ENCODE data around the gene TCOF1.

TCOF1 gene

DNA sequence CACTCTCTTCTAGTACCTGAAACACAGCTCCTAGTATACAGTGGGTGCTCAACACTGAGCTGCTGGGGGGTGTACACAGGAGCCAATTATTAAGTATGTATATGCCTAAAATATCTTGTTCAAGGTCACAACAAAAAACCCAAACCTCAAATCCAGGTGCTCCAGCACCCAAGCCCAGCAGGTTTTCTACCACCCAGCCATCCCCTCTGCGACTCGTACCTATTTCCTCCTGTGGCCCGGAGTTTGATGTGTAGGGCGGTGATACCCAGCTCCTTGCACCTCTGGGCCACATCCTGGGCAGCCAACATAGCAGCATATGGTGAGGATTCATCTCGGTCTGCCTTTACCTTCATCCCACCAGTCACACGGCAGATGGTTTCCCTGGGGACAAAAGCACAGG, 89.1 kb downstream of the TCOF1 start:
- H3K4me3 ChIP-seq (ENCODE audit: low read depth, low read length): no peak overlapping the region
- H3K36me3 ChIP-seq (ENCODE audit: control insufficient read depth, insufficient read depth, low read length): peaks cover 58% of the 10 kb centered on the region
- H3K9ac ChIP-seq (ENCODE audit: low read depth, low read length): no peak overlapping the region
- peaks cover 13% of the 10 kb centered on the region for H3K4me1 ChIP-seq (ENCODE audit: control insufficient read depth, insufficient read depth, low read length)
- H3K27me3 ChIP-seq (ENCODE audit: control insufficient read depth, insufficient read depth, low read length): no peaks in the 10 kb centered on the region
- no peaks in the 10 kb centered on the region for H3K9me3 ChIP-seq (ENCODE audit: control insufficient read depth, insufficient read depth, low read length)

DNA sequence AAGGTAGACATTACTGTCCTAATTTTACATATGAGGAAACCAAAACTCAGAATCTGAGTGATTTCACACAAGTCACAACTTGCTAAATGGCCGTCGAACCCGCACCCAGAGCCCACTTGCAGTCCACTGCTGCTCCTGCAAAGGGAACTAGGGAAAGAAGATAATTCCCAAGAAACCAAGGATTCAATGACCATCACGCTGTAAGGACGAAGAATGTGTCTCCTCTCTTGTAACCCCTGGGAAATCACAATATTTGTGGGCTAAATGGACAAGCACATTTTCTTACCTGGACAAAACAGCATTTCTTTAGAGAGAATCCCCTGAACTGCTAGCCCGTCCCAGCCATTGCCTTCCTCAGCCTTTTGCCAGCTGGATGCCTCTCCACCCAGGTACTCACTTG, 89.7 kb downstream of the TCOF1 start:
- Histone ChIP-seq H3K4me3 (ENCODE audit: low read depth, low read length) (no peak overlapping the region), H3K4me1 (ENCODE audit: control insufficient read depth, insufficient read depth, low read length) (peaks cover 10% of the 10 kb centered on the region), H3K36me3 (ENCODE audit: control insufficient read depth, insufficient read depth, low read length) (peaks cover 58% of the 10 kb centered on the region), H3K27me3 (ENCODE audit: control insufficient read depth, insufficient read depth, low read length) (no peaks in the 10 kb centered on the region), H3K9ac (ENCODE audit: low read depth, low read length) (peak overlapping the region; percentile 100), H3K9me3 (ENCODE audit: control insufficient read depth, insufficient read depth, low read length) (no peaks in the 10 kb centered on the region)

DNA sequence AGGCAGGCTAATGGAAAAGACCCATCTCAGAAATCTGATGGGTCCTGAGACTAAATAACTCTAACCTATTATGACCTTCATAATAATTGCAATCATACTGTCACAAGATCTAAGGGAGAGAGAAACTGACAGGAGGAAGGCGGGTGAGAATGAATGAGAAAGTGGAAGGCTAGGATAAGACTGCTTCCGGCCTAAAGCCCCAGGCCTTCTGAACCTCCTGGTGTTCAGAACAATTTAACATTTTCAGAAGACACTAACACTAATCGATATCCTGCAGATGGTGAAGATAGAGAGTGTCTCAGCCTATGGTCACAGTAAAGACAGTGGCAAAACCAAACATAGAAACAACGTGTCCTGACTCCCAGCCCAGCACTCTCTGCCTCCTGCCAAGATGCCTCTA, 90.8 kb downstream of the TCOF1 start:
- no peaks in the 10 kb centered on the region for H3K27me3 ChIP-seq (ENCODE audit: control insufficient read depth, insufficient read depth, low read length)
- peaks cover 58% of the 10 kb centered on the region for H3K36me3 ChIP-seq (ENCODE audit: control insufficient read depth, insufficient read depth, low read length)
- H3K9me3 ChIP-seq (ENCODE audit: control insufficient read depth, insufficient read depth, low read length): no peaks in the 10 kb centered on the region
- peak overlapping the region; percentile 97 for H3K4me3 ChIP-seq (ENCODE audit: low read depth, low read length)
- peaks cover 10% of the 10 kb centered on the region for H3K4me1 ChIP-seq (ENCODE audit: control insufficient read depth, insufficient read depth, low read length)
- peak overlapping the region; percentile 100 for H3K9ac ChIP-seq (ENCODE audit: low read depth, low read length)

GRCh38 chr5:150448952-150449516, 91.5 kb downstream of the TCOF1 start:
- Histone ChIP-seq H3K36me3 (ENCODE audit: control insufficient read depth, insufficient read depth, low read length) (peaks cover 51% of the 10 kb centered on the region), H3K4me1 (ENCODE audit: control insufficient read depth, insufficient read depth, low read length) (peaks cover 12% of the 10 kb centered on the region), H3K9me3 (ENCODE audit: control insufficient read depth, insufficient read depth, low read length) (no peaks in the 10 kb centered on the region), H3K9ac (ENCODE audit: low read depth, low read length) (peak overlapping the region; percentile 100), H3K27me3 (ENCODE audit: control insufficient read depth, insufficient read depth, low read length) (no peaks in the 10 kb centered on the region), H3K4me3 (ENCODE audit: low read depth, low read length) (peak overlapping the region; percentile 97)

Measured in iPS-15b (cell line).